Fibroblast of the aortic adventitia (primary cell): Measurements from ENCODE around the gene ELMOD1. TPM values are rescaled to one million over a fixed set of nuclear protein-coding genes. Genes with fewer than 3 reads are reported as not detected.
A peak's percentile ranks its signal among the peaks of the same experiment; 100 is the strongest.

Experiments used
- DNase-seq: peaks from one replicate; pipeline ENCODE4 v3.0.0-alpha.2; 2010; ENCODE audit warnings: low read depth
- H3K4me3 ChIP-seq: 2 replicates; pipeline ENCODE4 v1.5.1; 2011; ENCODE audit warnings: low read depth, mild to moderate bottlenecking, control low read depth, low read length, moderate library complexity
- CTCF ChIP-seq: IDR thresholded peaks from 2 replicates; pipeline ENCODE4 v1.5.1; 2011; ENCODE audit warnings: mild to moderate bottlenecking, low read length, control low read depth, inconsistent platforms; ENCODE audit not compliant: insufficient read depth
- total RNA-seq: library from RNA; depleted of rRNA; stranded (reverse); fragments of >200 nt; gene quantifications from 2 replicates; pipeline ENCODE4 v1.2.3, GENCODE V29; 2012; ENCODE audit warnings: low replicate concordance

ELMOD1 gene
- total RNA-seq = 0.36 and 0.90 TPM in 2 replicates

- peak; percentile 26 for TF ChIP-seq CTCF
- peak within 1 kb of the TSS; percentile 82 for H3K4me3 ChIP-seq
- no peak for DNase-seq
These were observed at the start of gene ELMOD1 for GRCh38 chr11:107590460-107591377. Gene ELMOD1, plus strand, starts transcription at chr11:107591147. Its CDS starts 27,043 bp downstream, at chr11:107618190.

GRCh38 chr11:107545101-107545514 is 45.8 kb upstream of the ELMOD1 start:
- peak; percentile 57 for DNase-seq

GRCh38 chr11:107547961-107548360 is 43.0 kb upstream of the ELMOD1 start:
- no peak for TF ChIP-seq CTCF
- H3K4me3 ChIP-seq = no peak overlapping the region
- no peak for DNase-seq

More at GRCh38 chr11:107545101-107545514, 45.8 kb upstream of the ELMOD1 start:
- no peak overlapping the region for H3K4me3 ChIP-seq
- TF ChIP-seq CTCF = no peak

- no peak overlapping the region for H3K4me3 ChIP-seq
- DNase-seq = peak; percentile 71
- peak; percentile 85 for TF ChIP-seq CTCF
These were observed 41.5 kb upstream of the ELMOD1 start for GRCh38 chr11:107549253-107549953.

GRCh38 chr11:107549954-107550285 is 41.0 kb upstream of the ELMOD1 start:
- no peak for TF ChIP-seq CTCF
- DNase-seq = no peak
- no peak overlapping the region for H3K4me3 ChIP-seq

- no peak overlapping the region for H3K4me3 ChIP-seq
- no peak for DNase-seq
- no peak for TF ChIP-seq CTCF
These were observed 40.6 kb upstream of the ELMOD1 start for GRCh38 chr11:107550304-107550703.
